LNCAP (cell line): ENCODE results near the gene DLGAP1.

ENCODE experiments used
- CTCF ChIP-seq: fragments of 450-650 bp; IDR thresholded peaks from 2 replicates; pipeline ENCODE4 v1.5.1; 2017; ENCODE audit warnings: mild to moderate bottlenecking

The DLGAP1 gene

GRCh38 chr18:3840766-3841165 is 614.3 kb downstream of the DLGAP1 start:
- no peak for TF ChIP-seq CTCF

GRCh38 chr18:3839581-3839981 is 615.5 kb downstream of the DLGAP1 start:
- no peak for TF ChIP-seq CTCF

- TF ChIP-seq CTCF, result no peak
Observed at GRCh38 chr18:3836483-3837335, 618.4 kb downstream of the DLGAP1 start.

- no peak for TF ChIP-seq CTCF
Observed at GRCh38 chr18:3832025-3832638, 623.0 kb downstream of the DLGAP1 start.

GRCh38 chr18:3830604-3831003 is 624.5 kb downstream of the DLGAP1 start:
- no peak for TF ChIP-seq CTCF

- no peak for TF ChIP-seq CTCF
Observed at GRCh38 chr18:3827236-3827845, 627.8 kb downstream of the DLGAP1 start.

- no peak for TF ChIP-seq CTCF
Observed at GRCh38 chr18:3826021-3826420, 629.1 kb downstream of the DLGAP1 start.
